Trophoblast cell (in vitro differentiated cells and primary cell): ENCODE results near the gene PHKA2.

Source experiments
- DNase-seq, 2 donors: peaks; one replicate each; pipeline ENCODE4 v3.0.0-alpha.2; 2016
- H2AFZ ChIP-seq: 2 replicates; pipeline ENCODE4 v1.6.1; 2013; ENCODE audit warnings: low read length, moderate library complexity, mild to moderate bottlenecking; ENCODE audit not compliant: insufficient read depth, poor library complexity
- H2AK5ac ChIP-seq: 2 replicates; pipeline ENCODE4 v1.6.1; 2013; ENCODE audit warnings: mild to moderate bottlenecking, low read length
- H2BK120ac ChIP-seq: 2 replicates; pipeline ENCODE4 v1.6.1; 2013; ENCODE audit warnings: low read length, mild to moderate bottlenecking, moderate library complexity; ENCODE audit not compliant: insufficient read depth, poor library complexity
- H2BK12ac ChIP-seq: 2 replicates; pipeline ENCODE4 v1.6.1; 2013; ENCODE audit warnings: mild to moderate bottlenecking, low read length, moderate library complexity
- H2BK5ac ChIP-seq: 2 replicates; pipeline ENCODE4 v1.6.1; 2013; ENCODE audit warnings: low read length, low read depth, moderate library complexity, mild to moderate bottlenecking; ENCODE audit not compliant: poor library complexity
- H3K14ac ChIP-seq: 2 replicates; pipeline ENCODE4 v1.6.1; 2013; ENCODE audit warnings: mild to moderate bottlenecking, low read length
- H3K18ac ChIP-seq: 2 replicates; pipeline ENCODE4 v1.6.1; 2013; ENCODE audit warnings: mild to moderate bottlenecking, low read length
- H3K23ac ChIP-seq: 2 replicates; pipeline ENCODE4 v1.6.1; 2013; ENCODE audit warnings: low read length
- H3K27ac ChIP-seq: 2 replicates; pipeline ENCODE4 v1.5.1; 2013; ENCODE audit warnings: low read depth, mild to moderate bottlenecking, inconsistent platforms, low read length, moderate library complexity
- H3K27me3 ChIP-seq: 2 replicates; pipeline ENCODE4 v1.6.1; 2013; ENCODE audit warnings: inconsistent platforms, mild to moderate bottlenecking, low read length, moderate library complexity; ENCODE audit not compliant: insufficient read depth
- H3K36me3 ChIP-seq, 2 experiments: 1 replicate in 1 of 2; 2 replicates in 1 of 2; pipeline ENCODE4 v1.6.1; 2013; ENCODE audit warnings: low read length in 2 of 2, mild to moderate bottlenecking in 2 of 2, moderate library complexity in 1 of 2; ENCODE audit not compliant: insufficient read depth in 2 of 2, control insufficient read depth in 1 of 2
- H3K4ac ChIP-seq: 2 replicates; pipeline ENCODE4 v1.6.1; 2013; ENCODE audit warnings: low read depth, mild to moderate bottlenecking, low read length, moderate library complexity
- H3K4me1 ChIP-seq, 2 experiments: 1 replicate in 1 of 2; 2 replicates in 1 of 2; pipeline ENCODE4 v1.6.1; 2013; ENCODE audit warnings: low read length in 2 of 2, mild to moderate bottlenecking in 2 of 2, moderate library complexity in 1 of 2; ENCODE audit not compliant: insufficient read depth in 2 of 2, control insufficient read depth in 1 of 2
- H3K4me2 ChIP-seq: 2 replicates; pipeline ENCODE4 v1.6.1; 2013; ENCODE audit warnings: inconsistent platforms, mild to moderate bottlenecking, low read length, moderate library complexity
- H3K4me3 ChIP-seq: 2 replicates; pipeline ENCODE4 v1.5.1; 2013; ENCODE audit warnings: mild to moderate bottlenecking, low read depth, low read length, inconsistent platforms
- H3K79me1 ChIP-seq: one replicate; pipeline ENCODE4 v1.6.1; 2013; ENCODE audit warnings: low read length
- H3K79me2 ChIP-seq: 2 replicates; pipeline ENCODE4 v1.6.1; 2013; ENCODE audit warnings: low read length, mild to moderate bottlenecking; ENCODE audit not compliant: control insufficient read depth, insufficient read depth, poor library complexity
- H3K9ac ChIP-seq: 2 replicates; pipeline ENCODE4 v1.6.1; 2013; ENCODE audit warnings: mild to moderate bottlenecking, low read length
- H3K9me3 ChIP-seq: 2 replicates; pipeline ENCODE4 v1.6.1; 2013; ENCODE audit warnings: low read depth, mild to moderate bottlenecking, control low read depth, inconsistent platforms, low read length; ENCODE audit not compliant: insufficient read depth
- H4K12ac ChIP-seq: 2 replicates; pipeline ENCODE4 v1.6.1; 2013; ENCODE audit warnings: low read depth, mild to moderate bottlenecking, low read length, moderate library complexity
- H4K8ac ChIP-seq: 2 replicates; pipeline ENCODE4 v1.6.1; 2013; ENCODE audit warnings: low read depth, mild to moderate bottlenecking, low read length, moderate library complexity
- H4K91ac ChIP-seq: one replicate; pipeline ENCODE4 v1.6.1; 2013; ENCODE audit warnings: low read depth, mild to moderate bottlenecking, low read length, moderate library complexity
- WGBS: extraction: QIAGEN DNeasy Blood & Tissue Kit; methylation state at CpG from one replicate; pipeline ENCODE4 v1.1.7; 2013; ENCODE audit warnings: missing lambda C conversion rate; ENCODE audit not compliant: insufficient read length, insufficient coverage; ENCODE audit errors: extremely low coverage; 5-methylcytosine and 5-hydroxymethylcytosine counted together

PHKA2 gene

GRCh38 chrX:18897611-18898010, 86.3 kb downstream of the PHKA2 start:
- H2AFZ ChIP-seq = no peak overlapping the region
- no peak overlapping the region for H4K91ac ChIP-seq
- no peaks in the 10 kb centered on the region for H3K79me1 ChIP-seq
- WGBS = no CpG with 5 or more reads among the region's 15 CpGs
- no peak overlapping the region for H4K12ac ChIP-seq
- no peak overlapping the region for H3K18ac ChIP-seq
- no peak overlapping the region for H3K23ac ChIP-seq
- H3K27ac ChIP-seq = no peak overlapping the region
- no peak overlapping the region for H2BK12ac ChIP-seq
- H3K27me3 ChIP-seq = no peaks in the 10 kb centered on the region
- peaks cover 22 to 24% of the 10 kb centered on the region in 2 experiments for H3K36me3 ChIP-seq
- H3K14ac ChIP-seq = no peak overlapping the region
- no peak overlapping the region for H3K4me2 ChIP-seq
- no peak overlapping the region for H3K9ac ChIP-seq
- no peak overlapping the region for H2BK5ac ChIP-seq
- no peak overlapping the region for H2AK5ac ChIP-seq
- H3K4me3 ChIP-seq = no peak overlapping the region
- H3K4me1 ChIP-seq = peaks cover 7 to 16% of the 10 kb centered on the region in 2 experiments
- H3K79me2 ChIP-seq = no peaks in the 10 kb centered on the region
- H2BK120ac ChIP-seq = no peak overlapping the region
- H3K9me3 ChIP-seq = no peaks in the 10 kb centered on the region
- no peak for DNase-seq
- no peak overlapping the region for H4K8ac ChIP-seq
- no peak overlapping the region for H3K4ac ChIP-seq

- H3K79me2 ChIP-seq = no peaks in the 10 kb centered on the region
- H3K4me2 ChIP-seq = no peak overlapping the region
- peaks cover 7 to 16% of the 10 kb centered on the region in 2 experiments for H3K4me1 ChIP-seq
- no peak overlapping the region for H4K91ac ChIP-seq
- peak overlapping the region; percentile 58 for H2BK12ac ChIP-seq
- no peak for DNase-seq
- H3K14ac ChIP-seq = no peak overlapping the region
- H3K4me3 ChIP-seq = no peak overlapping the region
- no peak overlapping the region for H3K27ac ChIP-seq
- no peak overlapping the region for H3K18ac ChIP-seq
- no peak overlapping the region for H2AFZ ChIP-seq
- H3K23ac ChIP-seq = no peak overlapping the region
- WGBS = no CpG with 5 or more reads among the region's 27 CpGs
- no peak overlapping the region for H2BK5ac ChIP-seq
- H3K27me3 ChIP-seq = no peaks in the 10 kb centered on the region
- H2BK120ac ChIP-seq = no peak overlapping the region
- H4K8ac ChIP-seq = no peak overlapping the region
- H3K9ac ChIP-seq = no peak overlapping the region
- no peaks in the 10 kb centered on the region for H3K9me3 ChIP-seq
- no peak overlapping the region for H2AK5ac ChIP-seq
- no peak overlapping the region for H3K4ac ChIP-seq
- H3K36me3 ChIP-seq = peaks cover 22 to 24% of the 10 kb centered on the region in 2 experiments
- no peaks in the 10 kb centered on the region for H3K79me1 ChIP-seq
- H4K12ac ChIP-seq = no peak overlapping the region
Observed at GRCh38 chrX:18896680-18897544, 87.0 kb downstream of the PHKA2 start.

GRCh38 chrX:18895189-18895951, 88.5 kb downstream of the PHKA2 start:
- DNase-seq = peak; percentile 15 to 56
- WGBS = no CpG with 5 or more reads among the region's 18 CpGs
- Histone ChIP-seq H3K36me3 (peaks cover 16 to 26% of the 10 kb centered on the region in 2 experiments), H3K23ac (no peak overlapping the region), H3K4me1 (peaks cover 4 to 11% of the 10 kb centered on the region in 2 experiments), H3K14ac (no peak overlapping the region), H3K79me1 (no peaks in the 10 kb centered on the region), H3K9me3 (no peaks in the 10 kb centered on the region), H2AK5ac (no peak overlapping the region), H3K4me3 (no peak overlapping the region), H3K4me2 (no peak overlapping the region), H2BK5ac (no peak overlapping the region), H4K12ac (no peak overlapping the region), H3K9ac (no peak overlapping the region), H3K4ac (no peak overlapping the region), H3K18ac (no peak overlapping the region), H2BK12ac (no peak overlapping the region), H4K91ac (no peak overlapping the region), H3K27me3 (no peaks in the 10 kb centered on the region), H3K79me2 (no peaks in the 10 kb centered on the region), H4K8ac (no peak overlapping the region), H2AFZ (no peak overlapping the region), H3K27ac (no peak overlapping the region), H2BK120ac (no peak overlapping the region)

- H3K14ac ChIP-seq = no peak overlapping the region
- H3K4me1 ChIP-seq = peaks cover 2 to 8% of the 10 kb centered on the region in 2 experiments
- H4K12ac ChIP-seq = no peak overlapping the region
- no peak overlapping the region for H2BK5ac ChIP-seq
- H4K8ac ChIP-seq = no peak overlapping the region
- no peaks in the 10 kb centered on the region for H3K27me3 ChIP-seq
- H3K27ac ChIP-seq = no peak overlapping the region
- H3K79me1 ChIP-seq = no peaks in the 10 kb centered on the region
- H3K79me2 ChIP-seq = no peaks in the 10 kb centered on the region
- peaks cover 16 to 26% of the 10 kb centered on the region in 2 experiments for H3K36me3 ChIP-seq
- no peak overlapping the region for H2AK5ac ChIP-seq
- no peak overlapping the region for H2AFZ ChIP-seq
- no peak overlapping the region for H2BK120ac ChIP-seq
- DNase-seq = no peak
- H3K4ac ChIP-seq = no peak overlapping the region
- no peak overlapping the region for H4K91ac ChIP-seq
- no peaks in the 10 kb centered on the region for H3K9me3 ChIP-seq
- H3K4me2 ChIP-seq = no peak overlapping the region
- H3K4me3 ChIP-seq = no peak overlapping the region
- H3K9ac ChIP-seq = no peak overlapping the region
- no CpG with 5 or more reads among the region's 18 CpGs for WGBS
- no peak overlapping the region for H3K18ac ChIP-seq
- no peak overlapping the region for H3K23ac ChIP-seq
- no peak overlapping the region for H2BK12ac ChIP-seq
Observed at GRCh38 chrX:18894156-18894555, 89.8 kb downstream of the PHKA2 start.
